Neutrophil (primary cell): Measurements from ENCODE around the gene EPS8.
"Not testable (repeated sequence)": the region's sequence is repeated elsewhere in the genome, so short reads cannot be mapped to it uniquely, and the experiment has no call there.

Experiments
- H3K27ac ChIP-seq: fragments of 200-600 bp; sonication (generic); 2 replicates; pipeline ENCODE4 v1.5.1; 2016; ENCODE audit warnings: mild to moderate bottlenecking, moderate library complexity
- H3K27me3 ChIP-seq: fragments of 200-600 bp; sonication (generic); 2 replicates; pipeline ENCODE4 v1.6.0; 2016; ENCODE audit warnings: mild to moderate bottlenecking
- H3K36me3 ChIP-seq: fragments of 200-600 bp; sonication (generic); 2 replicates; pipeline ENCODE4 v1.5.1; 2017
- H3K4me1 ChIP-seq, 2 experiments: fragments of 200-600 bp in 1 of 2; sonication (generic) in 1 of 2; 1 replicate in 1 of 2; 2 replicates in 1 of 2; pipeline versions ENCODE4 v1.5.1 to v1.6.1; 2013 to 2016; ENCODE audit warnings: low read depth in 1 of 2, low read length in 1 of 2, mild to moderate bottlenecking in 1 of 2, moderate library complexity in 1 of 2; ENCODE audit not compliant: control insufficient read depth in 1 of 2, insufficient read depth in 1 of 2
- H3K4me3 ChIP-seq, 2 experiments: fragments of 200-600 bp in 1 of 2; sonication (generic) in 1 of 2; 1 replicate in 1 of 2; 2 replicates in 1 of 2; pipeline ENCODE4 v1.5.1; 2013 to 2016; ENCODE audit warnings: low read depth in 1 of 2, low read length in 1 of 2, mild to moderate bottlenecking in 1 of 2, moderate library complexity in 1 of 2
- H3K9me3 ChIP-seq: fragments of 200-600 bp; sonication (generic); 2 replicates; pipeline ENCODE4 v1.5.1; 2016
- TF ChIP-seq, protein P1 (sequence below): fragments of 200-600 bp; sonication (generic); IDR thresholded peaks from 2 replicates; pipeline ENCODE4 v1.5.1; 2016; ENCODE audit warnings: antibody characterized with exemption

Gene EPS8

DNA sequence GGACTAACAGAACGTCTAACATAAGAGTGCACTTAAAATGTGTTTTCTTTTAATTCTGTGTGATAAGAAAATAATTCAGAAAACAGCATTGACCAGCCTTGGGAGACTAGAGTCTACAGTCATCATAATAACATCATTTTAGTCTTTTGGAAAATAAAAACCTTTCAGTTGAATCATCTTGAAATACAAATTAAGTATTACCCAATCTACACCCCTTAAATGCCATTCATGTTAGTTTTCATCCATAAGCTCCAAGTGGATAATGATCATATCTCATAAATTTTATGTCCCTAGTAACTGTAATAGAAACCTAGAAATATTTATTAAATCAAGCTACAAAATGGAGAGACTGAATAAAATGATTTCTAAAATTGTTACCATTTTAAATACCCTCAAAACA, 32.4 kb downstream of the EPS8 start:
- no peaks in the 10 kb centered on the region for H3K27me3 ChIP-seq
- TF ChIP-seq, protein P1, sequence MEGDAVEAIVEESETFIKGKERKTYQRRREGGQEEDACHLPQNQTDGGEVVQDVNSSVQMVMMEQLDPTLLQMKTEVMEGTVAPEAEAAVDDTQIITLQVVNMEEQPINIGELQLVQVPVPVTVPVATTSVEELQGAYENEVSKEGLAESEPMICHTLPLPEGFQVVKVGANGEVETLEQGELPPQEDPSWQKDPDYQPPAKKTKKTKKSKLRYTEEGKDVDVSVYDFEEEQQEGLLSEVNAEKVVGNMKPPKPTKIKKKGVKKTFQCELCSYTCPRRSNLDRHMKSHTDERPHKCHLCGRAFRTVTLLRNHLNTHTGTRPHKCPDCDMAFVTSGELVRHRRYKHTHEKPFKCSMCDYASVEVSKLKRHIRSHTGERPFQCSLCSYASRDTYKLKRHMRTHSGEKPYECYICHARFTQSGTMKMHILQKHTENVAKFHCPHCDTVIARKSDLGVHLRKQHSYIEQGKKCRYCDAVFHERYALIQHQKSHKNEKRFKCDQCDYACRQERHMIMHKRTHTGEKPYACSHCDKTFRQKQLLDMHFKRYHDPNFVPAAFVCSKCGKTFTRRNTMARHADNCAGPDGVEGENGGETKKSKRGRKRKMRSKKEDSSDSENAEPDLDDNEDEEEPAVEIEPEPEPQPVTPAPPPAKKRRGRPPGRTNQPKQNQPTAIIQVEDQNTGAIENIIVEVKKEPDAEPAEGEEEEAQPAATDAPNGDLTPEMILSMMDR, result no peak
- H3K4me3 ChIP-seq, result no peak overlapping the region
- no peaks in the 10 kb centered on the region for H3K36me3 ChIP-seq
- H3K9me3 ChIP-seq, result no peaks in the 10 kb centered on the region
- no peaks in the 10 kb centered on the region for H3K4me1 ChIP-seq
- no peak overlapping the region for H3K27ac ChIP-seq

DNA sequence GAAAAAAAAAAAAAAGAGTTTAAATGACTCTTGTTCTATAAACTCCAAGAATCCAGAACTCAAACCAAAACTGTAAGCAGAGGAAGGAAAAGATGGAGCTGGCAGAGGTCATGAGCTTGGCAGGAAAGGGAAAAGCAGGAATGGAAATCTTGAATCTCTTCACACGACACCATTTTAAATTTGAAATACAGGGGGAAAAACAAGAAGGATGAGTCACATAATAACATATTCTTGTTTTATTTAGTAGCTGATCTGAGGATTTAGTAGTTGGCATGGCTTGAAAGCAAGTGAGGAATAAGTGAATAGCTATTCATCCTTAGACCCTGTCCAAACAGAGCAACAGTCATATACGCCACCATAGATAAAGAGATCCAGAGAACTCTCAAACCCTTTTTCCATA, 35.0 kb downstream of the EPS8 start:
- H3K27ac ChIP-seq, result no peak overlapping the region
- H3K9me3 ChIP-seq, result no peaks in the 10 kb centered on the region
- no peaks in the 10 kb centered on the region for H3K27me3 ChIP-seq
- H3K4me3 ChIP-seq, result no peak overlapping the region
- no peaks in the 10 kb centered on the region for H3K36me3 ChIP-seq
- no peaks in the 10 kb centered on the region for H3K4me1 ChIP-seq
- TF ChIP-seq, protein P1, result no peak

DNA sequence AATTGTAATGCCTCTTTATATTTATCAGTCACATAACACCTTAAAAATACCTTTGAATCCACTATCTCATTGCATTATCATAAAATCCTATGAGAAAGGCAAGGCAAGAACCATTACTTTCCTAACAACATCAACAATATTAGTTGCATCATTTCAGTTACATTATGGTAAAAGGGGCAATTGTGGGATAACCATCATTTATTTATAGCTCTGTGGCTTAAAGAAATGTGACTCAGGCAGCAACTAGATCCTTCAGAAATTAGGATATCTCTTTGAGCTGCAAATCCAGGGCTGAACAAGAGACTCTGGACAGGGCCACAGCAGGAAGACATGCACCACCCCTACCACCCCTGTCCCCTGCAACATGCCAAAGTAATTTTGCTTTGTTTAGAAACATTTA, 36.4 kb downstream of the EPS8 start:
- TF ChIP-seq, protein P1, result no peak
- Histone ChIP-seq H3K27me3 (no peaks in the 10 kb centered on the region), H3K4me1 (no peaks in the 10 kb centered on the region), H3K9me3 (no peaks in the 10 kb centered on the region), H3K36me3 (no peaks in the 10 kb centered on the region), H3K27ac (no peak overlapping the region), H3K4me3 (no peak overlapping the region)

DNA sequence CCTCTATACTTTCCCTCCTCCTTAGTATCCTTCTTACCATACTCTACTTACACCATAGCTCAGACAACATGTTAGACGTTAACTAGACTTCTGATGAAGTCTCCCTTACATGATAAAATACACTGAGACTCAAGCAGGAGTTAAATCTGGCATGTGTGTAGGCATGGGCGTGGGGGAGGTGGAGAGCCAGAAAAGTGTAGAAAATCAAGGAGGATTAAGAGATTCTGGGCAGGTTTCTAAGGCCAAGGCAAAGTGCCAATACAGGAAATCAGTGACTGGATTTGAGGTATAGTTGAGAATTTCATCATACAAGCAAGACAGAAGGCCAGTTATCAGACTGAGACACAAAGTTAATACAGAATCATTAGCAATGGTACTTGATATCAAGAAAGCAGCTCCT, 37.4 kb downstream of the EPS8 start:
- Histone ChIP-seq H3K4me1 (no peaks in the 10 kb centered on the region), H3K36me3 (no peaks in the 10 kb centered on the region), H3K4me3 (no peak overlapping the region), H3K27me3 (no peaks in the 10 kb centered on the region), H3K9me3 (no peaks in the 10 kb centered on the region), H3K27ac (no peak overlapping the region)
- TF ChIP-seq, protein P1, result no peak

DNA sequence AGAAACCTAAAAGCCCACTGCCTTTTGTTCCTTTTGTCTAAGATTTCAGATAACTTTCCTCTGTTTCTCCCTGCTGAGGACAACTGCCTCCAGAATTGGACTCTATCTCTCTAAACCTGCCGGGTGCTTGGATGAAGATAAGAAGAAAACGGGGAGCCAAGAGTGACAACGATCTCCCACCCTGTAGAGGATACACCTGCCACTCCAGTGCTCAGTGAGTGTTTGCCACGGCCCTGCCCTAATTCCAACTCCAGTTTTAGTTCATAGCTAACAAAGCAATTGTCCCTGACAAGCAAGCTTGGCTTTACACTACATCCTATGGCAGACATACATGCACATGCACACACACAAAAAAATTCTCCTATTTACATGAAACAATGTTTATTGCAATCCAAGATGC, 39.3 kb downstream of the EPS8 start:
- no peaks in the 10 kb centered on the region for H3K4me1 ChIP-seq
- no peaks in the 10 kb centered on the region for H3K27me3 ChIP-seq
- no peaks in the 10 kb centered on the region for H3K36me3 ChIP-seq
- TF ChIP-seq, protein P1, result no peak
- no peaks in the 10 kb centered on the region for H3K9me3 ChIP-seq
- no peak overlapping the region for H3K4me3 ChIP-seq
- H3K27ac ChIP-seq, result no peak overlapping the region

DNA sequence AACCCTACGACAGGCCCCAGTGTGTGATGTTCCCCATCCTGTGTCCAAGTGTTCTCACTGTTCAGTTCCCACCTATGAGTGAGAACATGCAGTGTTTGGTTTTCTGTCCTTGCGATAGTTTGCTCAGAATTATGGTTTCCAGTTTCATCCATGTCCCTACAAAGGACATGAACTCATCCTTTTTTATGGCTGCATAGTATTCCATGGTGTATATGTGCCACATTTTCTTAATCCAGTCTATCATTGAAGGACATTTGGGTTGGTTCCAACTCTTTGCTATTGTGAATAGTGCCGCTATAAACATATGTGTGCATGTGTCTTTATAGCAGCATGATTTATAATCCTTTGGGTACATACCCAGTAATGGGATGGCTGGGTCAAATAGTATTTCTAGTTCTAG, 47.3 kb downstream of the EPS8 start:
- H3K4me3 ChIP-seq, H3K36me3 ChIP-seq, H3K27ac ChIP-seq, H3K4me1 ChIP-seq, H3K9me3 ChIP-seq, H3K27me3 ChIP-seq: not testable (repeated sequence)
